Activated CD8-positive, alpha-beta T cell treated with anti-CD3 and anti-CD28 coated beads for 36 hours (primary cell): Measurements from ENCODE around the gene CCNJL. TPM values are rescaled to one million over a fixed set of nuclear protein-coding genes. Genes with fewer than 3 reads are reported as not detected.

ENCODE experiments used
- ATAC-seq: fragments of 200-7000 bp; cut with Tn5 transposase; one replicate; pipeline ENCODE4 v1.10.0; 2021; ENCODE audit warnings: mild to moderate bottlenecking, moderate library complexity
- CTCF ChIA-PET: fragments of 350-600 bp; sonication (Branson Sonifier 250); formaldehyde crosslinking; loops from one replicate; lab custom pipeline; 2021; ENCODE audit warnings: antibody characterized with exemption; lab: Charles Lee
- POLR2A ChIA-PET: fragments of 350-600 bp; sonication (Branson Sonifier 250); formaldehyde crosslinking; loops from one replicate; lab custom pipeline; 2021; ENCODE audit warnings: antibody characterized with exemption; lab: Charles Lee
- DNase-seq: peaks from one replicate; pipeline ENCODE4 v3.0.0-alpha.2; 2020
- H3K27ac Mint-ChIP-seq: one replicate; pipeline ENCODE4 v1.8.0; 2021; ENCODE audit warnings: mild to moderate bottlenecking, mixed read lengths
- H3K27me3 Mint-ChIP-seq: one replicate; pipeline ENCODE4 v1.8.0; 2021; ENCODE audit warnings: mixed read lengths
- H3K36me3 Mint-ChIP-seq: one replicate; pipeline ENCODE4 v1.8.0; 2021; ENCODE audit warnings: low read depth, mixed read lengths
- H3K4me1 Mint-ChIP-seq: one replicate; pipeline ENCODE4 v1.8.0; 2021; ENCODE audit warnings: low read depth, mixed read lengths
- H3K4me3 Mint-ChIP-seq: one replicate; pipeline ENCODE4 v1.8.0; 2021; ENCODE audit warnings: mild to moderate bottlenecking, moderate library complexity, mixed read lengths
- H3K9me3 Mint-ChIP-seq: one replicate; pipeline ENCODE4 v1.8.0; 2021; ENCODE audit warnings: mixed read lengths
- intact Hi-C: fragments of 100-400 bp; cut with micrococcal nuclease; formaldehyde crosslinking; loops from one replicate; pipeline ENCODE4 v1.10.0; 2022
- total RNA-seq, 2 experiments: library from RNA; stranded (reverse); gene quantifications; one replicate each; pipeline ENCODE4 v1.2.3, GENCODE V29; 2021
- TF ChIP-seq, protein P1 (sequence below): fragments of 200-600 bp; IDR thresholded peaks from one replicate; pipeline ENCODE4 v1.8.0; 2022; ENCODE audit warnings: antibody characterized with exemption, mild to moderate bottlenecking

The CCNJL gene
- total RNA-seq, 2 experiments from 2014 or later: not detected

DNA sequence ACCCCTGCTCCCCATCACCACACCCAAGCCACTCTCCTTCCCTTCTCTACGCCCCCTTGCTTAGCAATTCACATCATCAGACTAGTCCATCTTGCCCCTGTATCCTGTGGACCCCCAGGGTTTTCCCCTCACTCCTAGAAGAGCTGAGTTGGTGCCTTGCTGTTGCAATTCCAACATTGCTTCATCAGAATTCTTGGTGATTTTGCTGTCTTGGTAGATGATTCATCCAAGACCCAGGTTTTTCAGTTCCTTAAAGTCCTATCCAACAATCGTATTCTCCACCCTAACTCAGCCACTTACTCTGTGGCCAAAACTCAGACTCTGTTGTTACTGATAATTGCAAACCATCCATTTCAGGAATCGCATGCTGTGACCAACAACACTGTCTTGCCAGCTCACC, 21.4 kb upstream of the CCNJL start:
- H3K36me3 Mint-ChIP-seq: no peaks in the 10 kb centered on the region
- H3K9me3 Mint-ChIP-seq: no peaks in the 10 kb centered on the region
- H3K4me1 Mint-ChIP-seq: peaks cover 8% of the 10 kb centered on the region
- ChIA-PET POLR2A (interaction anchor here (0.9 kb wide), 1 partner anchor 278 kb away, joined by 3 read pairs; no protein-coding TSS in a partner anchor), CTCF (interaction anchor here (2.6 kb wide), 1 partner anchor 12 kb away, joined by 12 read pairs; no protein-coding TSS in a partner anchor)
- DNase-seq: no peak
- intact Hi-C loops: no loop called here
- H3K27me3 Mint-ChIP-seq: peaks cover 2% of the 10 kb centered on the region
- TF ChIP-seq, protein P1, sequence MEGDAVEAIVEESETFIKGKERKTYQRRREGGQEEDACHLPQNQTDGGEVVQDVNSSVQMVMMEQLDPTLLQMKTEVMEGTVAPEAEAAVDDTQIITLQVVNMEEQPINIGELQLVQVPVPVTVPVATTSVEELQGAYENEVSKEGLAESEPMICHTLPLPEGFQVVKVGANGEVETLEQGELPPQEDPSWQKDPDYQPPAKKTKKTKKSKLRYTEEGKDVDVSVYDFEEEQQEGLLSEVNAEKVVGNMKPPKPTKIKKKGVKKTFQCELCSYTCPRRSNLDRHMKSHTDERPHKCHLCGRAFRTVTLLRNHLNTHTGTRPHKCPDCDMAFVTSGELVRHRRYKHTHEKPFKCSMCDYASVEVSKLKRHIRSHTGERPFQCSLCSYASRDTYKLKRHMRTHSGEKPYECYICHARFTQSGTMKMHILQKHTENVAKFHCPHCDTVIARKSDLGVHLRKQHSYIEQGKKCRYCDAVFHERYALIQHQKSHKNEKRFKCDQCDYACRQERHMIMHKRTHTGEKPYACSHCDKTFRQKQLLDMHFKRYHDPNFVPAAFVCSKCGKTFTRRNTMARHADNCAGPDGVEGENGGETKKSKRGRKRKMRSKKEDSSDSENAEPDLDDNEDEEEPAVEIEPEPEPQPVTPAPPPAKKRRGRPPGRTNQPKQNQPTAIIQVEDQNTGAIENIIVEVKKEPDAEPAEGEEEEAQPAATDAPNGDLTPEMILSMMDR: no peak
- H3K27ac Mint-ChIP-seq: no peak overlapping the region
- H3K4me3 Mint-ChIP-seq: no peak overlapping the region
- no peak for ATAC-seq

GRCh38 chr5:160330212-160330611, 17.8 kb upstream of the CCNJL start:
- peaks cover 2% of the 10 kb centered on the region for H3K27me3 Mint-ChIP-seq
- intact Hi-C loops: no loop called here
- TF ChIP-seq, protein P1: no peak
- no peaks in the 10 kb centered on the region for H3K9me3 Mint-ChIP-seq
- peak; percentile 47 for DNase-seq
- H3K36me3 Mint-ChIP-seq: no peaks in the 10 kb centered on the region
- H3K4me3 Mint-ChIP-seq: no peak overlapping the region
- CTCF ChIA-PET: no interaction called here
- H3K27ac Mint-ChIP-seq: no peak overlapping the region
- ATAC-seq: peak; percentile 60
- H3K4me1 Mint-ChIP-seq: peaks cover 8% of the 10 kb centered on the region
- POLR2A ChIA-PET: no interaction called here

DNA sequence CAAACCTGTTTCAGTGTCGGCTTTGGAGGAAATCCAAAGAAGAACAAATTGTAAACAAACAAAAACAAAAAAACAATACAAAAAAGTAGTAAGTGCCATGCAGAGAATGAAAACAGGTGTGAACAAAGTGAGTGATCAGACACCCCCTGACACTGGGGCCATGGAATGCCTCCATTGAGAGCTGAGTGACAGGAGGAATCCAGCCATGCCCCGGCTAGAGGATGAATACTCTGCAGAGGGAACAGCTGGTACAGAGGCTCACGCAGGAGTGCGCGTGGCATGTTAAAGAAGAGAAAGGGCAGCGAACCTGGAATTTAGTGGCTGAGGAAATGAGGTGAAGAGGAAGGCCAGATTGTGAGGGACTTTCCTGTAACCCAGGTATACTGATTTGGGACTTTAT, 15.5 kb upstream of the CCNJL start:
- ATAC-seq (no peak), DNase-seq (no peak)
- Mint-ChIP-seq H3K4me1 (peaks cover 8% of the 10 kb centered on the region), H3K9me3 (no peaks in the 10 kb centered on the region), H3K27me3 (no peaks in the 10 kb centered on the region), H3K36me3 (no peaks in the 10 kb centered on the region), H3K27ac (no peak overlapping the region), H3K4me3 (no peak overlapping the region)
- ChIA-PET POLR2A (no interaction called here), CTCF (no interaction called here)
- intact Hi-C loops: no loop called here
- TF ChIP-seq, protein P1: no peak

GRCh38 chr5:160326981-160327380, 14.6 kb upstream of the CCNJL start:
- DNase-seq (no peak), ATAC-seq (no peak)
- H3K27me3 Mint-ChIP-seq: no peaks in the 10 kb centered on the region
- H3K27ac Mint-ChIP-seq: no peak overlapping the region
- no peaks in the 10 kb centered on the region for H3K9me3 Mint-ChIP-seq
- ChIA-PET POLR2A (no interaction called here), CTCF (no interaction called here)
- no peak overlapping the region for H3K4me3 Mint-ChIP-seq
- TF ChIP-seq, protein P1: no peak
- H3K36me3 Mint-ChIP-seq: no peaks in the 10 kb centered on the region
- intact Hi-C loops: no loop called here
- peaks cover 8% of the 10 kb centered on the region for H3K4me1 Mint-ChIP-seq

- POLR2A ChIA-PET: no interaction called here
- peaks cover 8% of the 10 kb centered on the region for H3K4me1 Mint-ChIP-seq
Measured at GRCh38 chr5:160325716-160326115, 13.4 kb upstream of the CCNJL start.

More at GRCh38 chr5:160325716-160326115, 13.4 kb upstream of the CCNJL start:
- Mint-ChIP-seq H3K9me3 (no peaks in the 10 kb centered on the region), H3K27me3 (no peaks in the 10 kb centered on the region), H3K4me3 (no peak overlapping the region), H3K36me3 (no peaks in the 10 kb centered on the region), H3K27ac (no peak overlapping the region)
- CTCF ChIA-PET: no interaction called here
- DNase-seq: no peak
- TF ChIP-seq, protein P1: no peak
- intact Hi-C loops: no loop called here
- ATAC-seq: no peak
